ENCODE measurements around the gene ITGA1.
A peak's percentile ranks its signal among the peaks of the same experiment; 100 is the strongest.
"Not testable (repeated sequence)": the region's sequence is repeated elsewhere in the genome, so short reads cannot be mapped to it uniquely, and the experiment has no call there.

Gene ITGA1

DNA sequence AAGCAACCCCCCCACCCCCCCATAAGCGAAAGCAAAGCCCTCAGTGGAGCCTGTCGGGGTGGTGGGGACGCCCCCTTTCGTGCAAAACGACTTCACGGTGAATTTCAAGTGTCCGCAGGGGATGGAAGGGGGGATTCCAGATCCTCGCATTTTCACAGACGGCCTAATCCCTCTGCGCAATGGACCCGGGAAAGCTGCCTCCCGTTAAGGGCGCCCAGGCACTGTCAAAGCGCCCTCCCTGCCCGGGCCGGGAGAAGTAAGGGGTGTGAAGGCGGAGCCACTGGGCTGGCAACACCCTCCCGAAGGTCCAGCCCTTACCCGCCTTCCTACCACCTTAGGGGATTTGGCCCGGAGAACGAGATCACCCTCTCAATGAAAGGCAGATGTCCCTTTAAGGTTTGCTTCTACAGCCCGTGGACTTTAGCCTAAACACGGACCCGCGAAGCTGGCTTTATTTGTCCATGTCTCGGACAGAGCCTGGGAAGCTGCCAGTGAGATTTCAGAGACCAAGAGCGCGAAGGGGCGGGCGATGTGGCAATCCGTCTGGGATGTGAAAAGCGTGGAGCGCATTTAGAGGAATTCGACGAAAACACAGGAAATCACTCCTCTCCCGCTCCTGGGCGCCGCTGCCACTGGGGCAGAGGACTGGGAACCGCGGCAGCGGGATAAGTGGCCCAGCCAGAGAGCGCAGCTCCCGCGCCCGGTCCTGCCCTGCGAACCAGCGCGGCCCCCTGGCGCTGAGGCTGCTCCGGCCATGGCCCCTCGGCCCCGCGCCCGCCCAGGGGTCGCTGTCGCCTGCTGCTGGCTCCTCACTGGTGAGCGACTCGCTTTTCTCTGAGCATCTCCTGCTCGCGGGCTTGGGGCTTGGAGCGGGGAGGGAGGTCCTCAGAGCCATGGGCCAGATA lies at the start of gene ITGA1, which contains the start of gene PELO:
ITGA1 (plus strand) TSS at position 317 of the 905 bp plus-strand sequence; CDS start at position 755, 438 bp downstream.
PELO (plus strand) TSS at position 317 of the 905 bp plus-strand sequence. CDS start 12,479 bp downstream, outside the sequence.
- H3K9me3 ChIP-seq (ENCODE audit: control insufficient read depth in 2 of 2, low read length in 2 of 2), result no peaks in the 10 kb centered on the region
- peak within 1 kb of the TSS; percentile 87 to 97 for H3K9ac ChIP-seq (ENCODE audit: low read length in 2 of 2)
- H3K4me1 ChIP-seq (ENCODE audit: control insufficient read depth, insufficient read depth, low read length), result peaks cover 11% of the 10 kb centered on the region
- peak within 1 kb of the TSS; percentile 81 to 85 for H3K4me3 ChIP-seq (ENCODE audit: low read length in 2 of 2)
- peaks cover 0 to 5% of the 10 kb centered on the region in 2 donors for H3K36me3 ChIP-seq (ENCODE audit: control insufficient read depth in 2 of 2, insufficient read depth in 2 of 2, low read length in 2 of 2)
- H3K27me3 ChIP-seq (ENCODE audit: control insufficient read depth in 1 of 2, insufficient read depth in 2 of 2, low read length in 2 of 2), result no peaks in the 10 kb centered on the region
- peak within 1 kb of the TSS; percentile 88 for H3K27ac ChIP-seq (ENCODE audit: low read length)

DNA sequence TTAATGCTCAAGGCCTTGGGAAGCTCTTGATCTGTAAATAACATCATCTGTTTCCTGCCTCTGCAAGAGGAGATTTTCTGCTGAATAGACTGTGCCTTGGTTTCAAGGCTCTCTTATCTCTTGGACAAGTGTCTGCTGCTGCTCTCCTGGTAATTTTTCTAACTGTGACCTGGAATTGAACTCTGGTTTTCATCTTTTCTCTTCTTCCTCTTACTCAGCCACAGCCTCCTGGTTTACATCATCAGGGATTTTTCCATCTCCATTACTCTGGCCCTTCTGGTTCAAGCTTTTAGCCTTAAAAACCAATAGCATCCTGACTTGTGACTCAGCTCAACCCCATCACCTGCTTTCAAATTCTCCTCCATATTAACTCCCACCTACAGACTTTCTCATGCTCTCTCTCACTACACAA lies 49.6 kb upstream of the ITGA1 start:
- Histone ChIP-seq H3K27me3 (ENCODE audit: control insufficient read depth in 1 of 2, insufficient read depth in 2 of 2, low read length in 2 of 2) (no peaks in the 10 kb centered on the region), H3K4me1 (ENCODE audit: control insufficient read depth, insufficient read depth, low read length) (no peaks in the 10 kb centered on the region), H3K4me3 (ENCODE audit: low read length in 2 of 2) (no peak overlapping the region), H3K27ac (ENCODE audit: low read length) (no peak overlapping the region), H3K9me3 (ENCODE audit: control insufficient read depth in 2 of 2, low read length in 2 of 2) (no peaks in the 10 kb centered on the region), H3K36me3 (ENCODE audit: control insufficient read depth in 2 of 2, insufficient read depth in 2 of 2, low read length in 2 of 2) (no peaks in the 10 kb centered on the region), H3K9ac (ENCODE audit: low read length in 2 of 2) (no peak overlapping the region)

DNA sequence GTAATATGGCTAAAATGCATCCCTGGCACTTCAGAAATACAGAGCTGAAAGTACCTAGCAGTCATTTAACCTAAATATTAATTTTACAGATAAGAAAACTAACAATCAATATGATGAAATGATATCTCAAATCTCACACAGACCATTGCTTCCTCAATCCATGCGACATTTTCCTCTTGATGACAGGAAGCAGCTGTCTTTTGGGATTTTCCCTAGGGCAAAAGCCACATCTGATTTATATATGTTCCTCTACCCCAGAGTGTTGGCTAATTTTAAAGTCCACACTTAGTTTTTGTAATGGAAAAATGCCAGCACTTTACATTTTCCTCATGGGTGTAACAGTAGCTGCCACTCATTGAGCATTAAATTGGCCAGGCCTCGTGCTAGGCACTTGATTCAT lies 47.7 kb upstream of the ITGA1 start:
- Histone ChIP-seq H3K4me3 (ENCODE audit: low read length in 2 of 2) (no peak overlapping the region), H3K9ac (ENCODE audit: low read length in 2 of 2) (no peak overlapping the region), H3K9me3 (ENCODE audit: control insufficient read depth in 2 of 2, low read length in 2 of 2) (no peaks in the 10 kb centered on the region), H3K27ac (ENCODE audit: low read length) (no peak overlapping the region), H3K36me3 (ENCODE audit: control insufficient read depth in 2 of 2, insufficient read depth in 2 of 2, low read length in 2 of 2) (no peaks in the 10 kb centered on the region), H3K27me3 (ENCODE audit: control insufficient read depth in 1 of 2, insufficient read depth in 2 of 2, low read length in 2 of 2) (no peaks in the 10 kb centered on the region), H3K4me1 (ENCODE audit: control insufficient read depth, insufficient read depth, low read length) (no peaks in the 10 kb centered on the region)

DNA sequence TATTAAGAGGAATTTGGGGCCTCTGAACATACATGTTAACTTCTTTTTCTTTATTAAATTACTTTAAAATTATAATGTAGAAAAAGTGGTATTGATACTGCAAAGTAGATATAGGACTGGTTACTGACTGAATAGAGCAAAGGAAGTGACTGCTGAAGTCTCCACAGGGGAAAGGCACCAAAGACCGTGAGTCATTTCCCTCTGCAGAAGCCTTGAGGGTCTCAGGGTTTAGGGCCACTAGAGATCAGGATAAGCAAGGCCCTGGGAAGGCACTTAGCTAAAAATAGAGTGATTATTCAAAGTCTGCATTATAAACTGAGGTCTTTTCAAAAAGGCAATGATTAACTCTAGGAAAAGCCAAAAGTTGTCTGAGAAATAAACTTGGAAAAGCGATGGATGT lies 44.7 kb upstream of the ITGA1 start:
- no peaks in the 10 kb centered on the region for H3K4me1 ChIP-seq (ENCODE audit: control insufficient read depth, insufficient read depth, low read length)
- H3K4me3 ChIP-seq (ENCODE audit: low read length in 2 of 2), result no peak overlapping the region
- H3K9me3 ChIP-seq (ENCODE audit: control insufficient read depth in 2 of 2, low read length in 2 of 2), result no peaks in the 10 kb centered on the region
- no peak overlapping the region for H3K9ac ChIP-seq (ENCODE audit: low read length in 2 of 2)
- H3K27me3 ChIP-seq (ENCODE audit: control insufficient read depth in 1 of 2, insufficient read depth in 2 of 2, low read length in 2 of 2), result no peaks in the 10 kb centered on the region
- H3K27ac ChIP-seq (ENCODE audit: low read length), result no peak overlapping the region
- H3K36me3 ChIP-seq (ENCODE audit: control insufficient read depth in 2 of 2, insufficient read depth in 2 of 2, low read length in 2 of 2), result no peaks in the 10 kb centered on the region

DNA sequence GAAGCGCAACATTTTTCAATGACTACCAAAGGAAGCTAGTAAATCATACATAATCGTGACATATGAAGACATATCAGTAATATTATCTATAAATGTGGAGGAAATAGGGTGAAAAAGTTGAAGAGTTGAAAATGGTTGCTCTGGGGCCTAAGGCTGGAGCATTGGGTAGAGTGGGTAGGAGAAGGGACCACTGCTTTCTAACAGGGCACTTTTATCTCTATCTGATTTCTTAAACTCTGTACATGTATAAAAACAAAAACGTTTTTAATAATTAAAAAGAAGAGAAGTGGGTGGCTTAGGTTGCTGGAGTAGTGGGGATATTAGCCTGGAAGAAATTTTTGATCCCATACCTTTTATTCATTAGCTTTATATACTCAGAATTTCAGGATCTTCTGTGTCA lies 44.2 kb upstream of the ITGA1 start:
- H3K9ac ChIP-seq (ENCODE audit: low read length in 2 of 2), result no peak overlapping the region
- no peaks in the 10 kb centered on the region for H3K27me3 ChIP-seq (ENCODE audit: control insufficient read depth in 1 of 2, insufficient read depth in 2 of 2, low read length in 2 of 2)
- H3K9me3 ChIP-seq (ENCODE audit: control insufficient read depth in 2 of 2, low read length in 2 of 2), result no peaks in the 10 kb centered on the region
- H3K4me3 ChIP-seq (ENCODE audit: low read length in 2 of 2), result no peak overlapping the region
- H3K27ac ChIP-seq (ENCODE audit: low read length), result no peak overlapping the region
- H3K36me3 ChIP-seq (ENCODE audit: control insufficient read depth in 2 of 2, insufficient read depth in 2 of 2, low read length in 2 of 2), result no peaks in the 10 kb centered on the region
- no peaks in the 10 kb centered on the region for H3K4me1 ChIP-seq (ENCODE audit: control insufficient read depth, insufficient read depth, low read length)

DNA sequence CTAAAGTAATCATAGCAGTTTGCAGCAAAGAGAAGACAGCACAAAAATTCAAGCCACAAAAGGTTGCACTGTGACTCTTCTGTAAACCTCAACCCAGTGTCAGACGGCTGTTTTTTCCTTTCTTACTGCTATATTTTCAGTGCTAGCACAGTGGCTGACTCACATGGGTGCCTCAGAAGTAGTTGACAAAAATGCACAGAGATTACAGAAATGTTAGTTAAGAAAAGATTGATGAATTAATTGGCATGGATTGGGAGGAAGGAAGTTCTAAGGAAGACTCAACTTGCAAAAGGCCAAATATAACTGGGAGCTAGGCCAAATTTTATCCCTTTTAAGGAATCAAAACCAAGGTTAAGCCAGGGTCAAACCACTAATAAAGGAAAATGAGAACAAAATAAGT lies 43.7 kb upstream of the ITGA1 start:
- Histone ChIP-seq H3K4me3 (ENCODE audit: low read length in 2 of 2) (no peak overlapping the region), H3K4me1 (ENCODE audit: control insufficient read depth, insufficient read depth, low read length) (no peaks in the 10 kb centered on the region), H3K27ac (ENCODE audit: low read length) (no peak overlapping the region), H3K27me3 (ENCODE audit: control insufficient read depth in 1 of 2, insufficient read depth in 2 of 2, low read length in 2 of 2) (no peaks in the 10 kb centered on the region), H3K9ac (ENCODE audit: low read length in 2 of 2) (no peak overlapping the region), H3K36me3 (ENCODE audit: control insufficient read depth in 2 of 2, insufficient read depth in 2 of 2, low read length in 2 of 2) (no peaks in the 10 kb centered on the region), H3K9me3 (ENCODE audit: control insufficient read depth in 2 of 2, low read length in 2 of 2) (no peaks in the 10 kb centered on the region)

DNA sequence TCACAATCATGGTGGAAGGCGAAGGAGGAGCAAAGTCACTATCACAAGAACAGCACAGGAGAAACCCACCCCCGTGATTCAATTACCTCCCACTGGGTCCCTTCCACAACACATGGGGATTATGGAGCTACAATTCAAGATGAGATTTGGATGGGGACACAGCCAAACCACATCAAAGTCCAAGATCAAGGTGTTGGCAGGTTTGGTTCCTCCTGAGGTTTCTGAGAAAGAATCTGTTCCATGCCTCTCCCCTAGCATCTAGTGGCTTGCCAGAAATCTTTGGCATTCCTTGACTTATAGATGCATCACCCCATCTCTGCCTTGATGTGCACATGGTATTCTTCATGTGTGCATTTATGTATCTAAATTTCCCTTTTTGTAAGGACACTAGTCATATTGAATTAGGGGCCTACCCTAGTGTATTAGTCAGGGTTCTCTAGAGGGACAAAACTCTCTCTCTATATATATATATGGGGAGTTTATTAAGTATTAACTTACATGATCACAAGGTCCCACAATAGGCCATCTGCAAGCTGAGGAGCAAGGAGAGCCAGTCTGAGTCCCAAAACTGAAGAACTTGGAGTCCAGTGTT lies 42.8 kb upstream of the ITGA1 start:
- not testable (repeated sequence) for H3K27ac ChIP-seq (ENCODE audit: low read length); H3K4me1 ChIP-seq (ENCODE audit: control insufficient read depth, insufficient read depth, low read length); H3K9me3 ChIP-seq (ENCODE audit: control insufficient read depth in 2 of 2, low read length in 2 of 2); H3K9ac ChIP-seq (ENCODE audit: low read length in 2 of 2); H3K4me3 ChIP-seq (ENCODE audit: low read length in 2 of 2); H3K36me3 ChIP-seq (ENCODE audit: control insufficient read depth in 2 of 2, insufficient read depth in 2 of 2, low read length in 2 of 2); H3K27me3 ChIP-seq (ENCODE audit: control insufficient read depth in 1 of 2, insufficient read depth in 2 of 2, low read length in 2 of 2)

DNA sequence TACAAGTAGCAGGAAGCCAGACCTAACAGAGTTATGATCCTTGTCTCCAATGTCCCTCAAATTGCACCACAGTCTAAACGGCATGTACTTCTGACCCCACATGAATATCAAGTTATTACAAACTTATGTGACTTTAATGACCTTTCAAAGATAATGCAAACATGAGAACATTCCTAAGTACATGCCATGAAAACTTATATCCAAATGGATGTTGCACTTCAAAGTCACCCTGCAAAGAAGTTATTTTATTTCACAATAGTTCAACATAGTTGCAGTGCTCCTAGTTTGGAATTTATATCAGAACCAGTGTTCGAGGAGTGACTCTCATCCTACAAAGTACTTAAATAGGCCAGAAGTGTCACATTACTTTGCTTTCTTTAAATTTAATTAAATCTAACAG lies 41.2 kb upstream of the ITGA1 start:
- H3K27ac ChIP-seq (ENCODE audit: low read length), result no peak overlapping the region
- no peaks in the 10 kb centered on the region for H3K4me1 ChIP-seq (ENCODE audit: control insufficient read depth, insufficient read depth, low read length)
- no peaks in the 10 kb centered on the region for H3K9me3 ChIP-seq (ENCODE audit: control insufficient read depth in 2 of 2, low read length in 2 of 2)
- no peaks in the 10 kb centered on the region for H3K36me3 ChIP-seq (ENCODE audit: control insufficient read depth in 2 of 2, insufficient read depth in 2 of 2, low read length in 2 of 2)
- H3K9ac ChIP-seq (ENCODE audit: low read length in 2 of 2), result no peak overlapping the region
- H3K27me3 ChIP-seq (ENCODE audit: control insufficient read depth in 1 of 2, insufficient read depth in 2 of 2, low read length in 2 of 2), result no peaks in the 10 kb centered on the region
- no peak overlapping the region for H3K4me3 ChIP-seq (ENCODE audit: low read length in 2 of 2)

DNA sequence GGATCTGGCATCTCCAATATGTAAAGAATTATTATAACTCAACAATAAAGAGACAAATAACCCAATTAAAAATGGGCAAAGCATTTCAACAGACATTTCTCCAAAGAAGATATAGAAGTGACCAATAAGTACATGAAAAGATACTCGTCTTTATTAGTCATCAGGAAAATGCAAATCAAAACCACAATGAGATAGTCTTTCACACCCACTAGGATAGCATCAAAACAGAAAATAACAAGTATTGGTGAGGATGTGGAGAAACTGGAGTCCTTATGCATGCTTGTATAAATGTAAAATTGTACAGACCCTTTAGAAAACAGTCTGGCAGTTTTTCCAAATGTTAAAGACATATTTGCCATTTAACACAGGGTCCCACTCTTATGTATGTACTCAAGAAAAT lies 39.1 kb upstream of the ITGA1 start:
- Histone ChIP-seq H3K27me3 (ENCODE audit: control insufficient read depth in 1 of 2, insufficient read depth in 2 of 2, low read length in 2 of 2) (no peaks in the 10 kb centered on the region), H3K27ac (ENCODE audit: low read length) (no peak overlapping the region), H3K36me3 (ENCODE audit: control insufficient read depth in 2 of 2, insufficient read depth in 2 of 2, low read length in 2 of 2) (no peaks in the 10 kb centered on the region), H3K9ac (ENCODE audit: low read length in 2 of 2) (no peak overlapping the region), H3K4me3 (ENCODE audit: low read length in 2 of 2) (no peak overlapping the region), H3K9me3 (ENCODE audit: control insufficient read depth in 2 of 2, low read length in 2 of 2) (no peaks in the 10 kb centered on the region), H3K4me1 (ENCODE audit: control insufficient read depth, insufficient read depth, low read length) (no peaks in the 10 kb centered on the region)

DNA sequence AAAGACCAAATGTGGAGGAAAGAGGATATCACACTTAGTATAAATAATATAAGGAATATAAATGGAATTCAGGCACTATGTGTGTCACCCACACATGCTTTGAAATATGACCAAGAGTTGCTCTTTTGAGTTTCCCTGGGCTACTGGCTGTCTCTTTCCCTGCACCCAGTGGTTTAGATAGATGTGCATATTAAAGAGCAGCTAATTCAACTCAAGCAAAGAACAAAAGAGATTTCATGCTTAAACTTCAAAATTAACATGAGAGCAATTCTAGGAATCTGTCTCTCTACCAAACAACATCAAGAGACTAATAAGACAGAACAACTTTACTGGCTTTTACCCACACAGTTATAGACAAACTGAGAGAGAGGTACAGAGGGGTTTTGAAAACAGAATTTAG lies 38.0 kb upstream of the ITGA1 start:
- no peak overlapping the region for H3K27ac ChIP-seq (ENCODE audit: low read length)
- H3K4me1 ChIP-seq (ENCODE audit: control insufficient read depth, insufficient read depth, low read length), result no peaks in the 10 kb centered on the region
- no peak overlapping the region for H3K9ac ChIP-seq (ENCODE audit: low read length in 2 of 2)
- H3K9me3 ChIP-seq (ENCODE audit: control insufficient read depth in 2 of 2, low read length in 2 of 2), result no peaks in the 10 kb centered on the region
- no peaks in the 10 kb centered on the region for H3K27me3 ChIP-seq (ENCODE audit: control insufficient read depth in 1 of 2, insufficient read depth in 2 of 2, low read length in 2 of 2)
- no peak overlapping the region for H3K4me3 ChIP-seq (ENCODE audit: low read length in 2 of 2)
- H3K36me3 ChIP-seq (ENCODE audit: control insufficient read depth in 2 of 2, insufficient read depth in 2 of 2, low read length in 2 of 2), result no peaks in the 10 kb centered on the region

DNA sequence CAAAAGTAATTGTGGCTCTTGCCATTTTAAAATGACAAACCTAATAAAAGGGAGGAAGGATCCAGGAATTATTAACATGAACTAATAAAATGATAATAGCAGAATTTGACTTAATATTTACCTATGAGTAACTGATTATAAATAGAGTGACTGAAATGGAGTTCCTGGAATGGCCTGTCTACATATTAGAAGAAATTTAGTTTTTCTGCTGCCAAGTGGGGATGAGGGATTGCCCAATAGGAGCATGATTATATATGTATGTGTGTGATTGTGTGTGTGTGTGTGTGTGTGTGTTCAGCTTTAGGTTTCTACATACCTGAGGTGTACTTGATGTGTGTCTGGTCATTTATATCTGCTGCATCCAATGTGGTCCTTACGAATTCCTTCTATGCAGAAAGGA lies 36.6 kb upstream of the ITGA1 start:
- Histone ChIP-seq H3K4me1 (ENCODE audit: control insufficient read depth, insufficient read depth, low read length) (no peaks in the 10 kb centered on the region), H3K9me3 (ENCODE audit: control insufficient read depth in 2 of 2, low read length in 2 of 2) (no peaks in the 10 kb centered on the region), H3K27me3 (ENCODE audit: control insufficient read depth in 1 of 2, insufficient read depth in 2 of 2, low read length in 2 of 2) (no peaks in the 10 kb centered on the region), H3K36me3 (ENCODE audit: control insufficient read depth in 2 of 2, insufficient read depth in 2 of 2, low read length in 2 of 2) (no peaks in the 10 kb centered on the region), H3K9ac (ENCODE audit: low read length in 2 of 2) (no peak overlapping the region), H3K4me3 (ENCODE audit: low read length in 2 of 2) (no peak overlapping the region), H3K27ac (ENCODE audit: low read length) (no peak overlapping the region)

All from stomach smooth muscle (tissue), 2 donors.